Measurements from ENCODE around the gene ZNF341. TPM values are rescaled to one million over a fixed set of nuclear protein-coding genes. Genes with fewer than 3 reads are reported as not detected.
A peak's percentile ranks its signal among the peaks of the same experiment; 100 is the strongest.
"Not testable (repeated sequence)": the region's sequence is repeated elsewhere in the genome, so short reads cannot be mapped to it uniquely, and the experiment has no call there.

ZNF341 gene
- total RNA-seq, 4 donors from 2014 or later, result 2.5 to 13.5 (median 3.6) TPM

DNA sequence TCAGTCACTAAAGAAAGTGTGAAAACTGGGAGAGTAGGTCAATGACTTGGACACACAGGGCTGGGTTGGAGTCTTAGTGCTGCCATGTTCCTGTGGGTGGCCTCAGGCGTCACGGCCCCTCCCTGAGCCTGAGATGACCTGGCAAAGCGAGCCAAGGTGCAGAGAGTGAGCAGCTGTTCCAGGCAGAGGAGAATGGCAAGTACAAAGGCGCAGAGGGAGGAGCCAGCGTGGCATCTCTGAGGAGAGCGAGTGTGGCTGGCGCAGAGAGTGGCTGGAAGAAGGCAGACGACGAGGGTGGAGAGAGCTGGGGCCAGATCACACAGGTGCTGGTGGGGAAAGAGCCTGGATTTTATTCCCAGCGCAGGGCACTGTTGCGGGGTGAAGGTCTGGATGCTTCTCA is 58.8 kb downstream of the ZNF341 start:
- Histone ChIP-seq H3K27me3 (no peaks in the 10 kb centered on the region), H3K4me1 (peaks cover 0 to 47% (median 3%) of the 10 kb centered on the region in 4 donors), H3K4me3 (no peak overlapping the region), H3K36me3 (no peaks in the 10 kb centered on the region), H3K9me3 (no peaks in the 10 kb centered on the region), H3K27ac (peak overlapping the region in 3 of 4 donors; percentile 85 to 97 (median 95))
- TF ChIP-seq, protein P1, sequence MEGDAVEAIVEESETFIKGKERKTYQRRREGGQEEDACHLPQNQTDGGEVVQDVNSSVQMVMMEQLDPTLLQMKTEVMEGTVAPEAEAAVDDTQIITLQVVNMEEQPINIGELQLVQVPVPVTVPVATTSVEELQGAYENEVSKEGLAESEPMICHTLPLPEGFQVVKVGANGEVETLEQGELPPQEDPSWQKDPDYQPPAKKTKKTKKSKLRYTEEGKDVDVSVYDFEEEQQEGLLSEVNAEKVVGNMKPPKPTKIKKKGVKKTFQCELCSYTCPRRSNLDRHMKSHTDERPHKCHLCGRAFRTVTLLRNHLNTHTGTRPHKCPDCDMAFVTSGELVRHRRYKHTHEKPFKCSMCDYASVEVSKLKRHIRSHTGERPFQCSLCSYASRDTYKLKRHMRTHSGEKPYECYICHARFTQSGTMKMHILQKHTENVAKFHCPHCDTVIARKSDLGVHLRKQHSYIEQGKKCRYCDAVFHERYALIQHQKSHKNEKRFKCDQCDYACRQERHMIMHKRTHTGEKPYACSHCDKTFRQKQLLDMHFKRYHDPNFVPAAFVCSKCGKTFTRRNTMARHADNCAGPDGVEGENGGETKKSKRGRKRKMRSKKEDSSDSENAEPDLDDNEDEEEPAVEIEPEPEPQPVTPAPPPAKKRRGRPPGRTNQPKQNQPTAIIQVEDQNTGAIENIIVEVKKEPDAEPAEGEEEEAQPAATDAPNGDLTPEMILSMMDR (IDR thresholded peaks at IDR 0.05), result no peak
- TF ChIP-seq POLR2A (IDR thresholded peaks at IDR 0.05), result peak; percentile 52 to 85
- DNase-seq, result peak in 2 of 3 donors; percentile 91 to 92

DNA sequence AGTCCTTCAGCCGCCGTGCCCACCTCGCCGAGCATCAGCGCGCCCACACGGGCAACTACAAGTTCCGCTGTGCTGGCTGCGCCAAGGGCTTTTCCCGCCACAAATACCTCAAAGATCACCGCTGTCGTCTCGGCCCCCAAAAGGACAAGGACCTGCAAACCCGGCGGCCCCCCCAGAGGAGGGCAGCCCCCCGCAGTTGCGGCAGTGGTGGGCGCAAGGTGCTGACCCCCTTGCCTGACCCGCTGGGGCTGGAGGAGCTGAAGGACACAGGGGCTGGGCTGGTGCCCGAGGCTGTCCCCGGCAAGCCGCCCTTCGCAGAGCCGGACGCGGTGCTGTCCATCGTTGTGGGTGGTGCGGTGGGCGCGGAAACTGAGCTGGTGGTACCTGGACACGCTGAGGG is 59.2 kb downstream of the ZNF341 start:
- Histone ChIP-seq H3K4me1 (peaks cover 0 to 47% (median 3%) of the 10 kb centered on the region in 4 donors), H3K27me3 (no peaks in the 10 kb centered on the region), H3K4me3 (no peak overlapping the region), H3K9me3 (no peaks in the 10 kb centered on the region), H3K27ac (peak overlapping the region in 3 of 4 donors; percentile 85 to 97 (median 95)), H3K36me3 (no peaks in the 10 kb centered on the region)
- no peak for DNase-seq
- TF ChIP-seq, protein P1 (IDR thresholded peaks at IDR 0.05), result no peak
- TF ChIP-seq POLR2A (IDR thresholded peaks at IDR 0.05), result no peak

DNA sequence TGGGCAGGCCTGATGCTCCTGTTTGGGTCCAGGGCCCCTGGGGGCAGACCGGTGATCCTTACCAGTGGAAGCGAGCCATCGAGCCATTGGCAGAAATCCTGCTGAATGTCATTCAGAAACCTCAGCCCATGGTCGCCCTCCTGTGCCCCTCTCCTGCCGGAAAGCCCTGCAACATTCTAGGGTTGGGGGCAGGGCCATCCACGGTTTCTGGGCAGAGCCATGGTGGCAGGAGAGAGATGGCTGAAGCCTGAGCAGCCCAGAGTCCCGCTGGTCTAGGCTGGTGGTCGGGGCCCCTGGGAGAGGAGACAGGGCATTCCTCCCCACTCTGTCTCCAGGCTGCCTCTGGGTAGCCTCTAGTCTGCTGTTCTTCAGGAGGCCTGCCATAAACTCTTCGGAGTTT is 59.7 kb downstream of the ZNF341 start:
- Histone ChIP-seq H3K4me3 (no peak overlapping the region), H3K27ac (peak overlapping the region in 1 of 4 donors; percentile 14), H3K27me3 (no peaks in the 10 kb centered on the region), H3K4me1 (peaks cover 0 to 47% (median 3%) of the 10 kb centered on the region in 4 donors), H3K9me3 (no peaks in the 10 kb centered on the region), H3K36me3 (no peaks in the 10 kb centered on the region)
- TF ChIP-seq POLR2A (IDR thresholded peaks at IDR 0.05), result no peak
- TF ChIP-seq, protein P1 (IDR thresholded peaks at IDR 0.05), result no peak
- no peak for DNase-seq

DNA sequence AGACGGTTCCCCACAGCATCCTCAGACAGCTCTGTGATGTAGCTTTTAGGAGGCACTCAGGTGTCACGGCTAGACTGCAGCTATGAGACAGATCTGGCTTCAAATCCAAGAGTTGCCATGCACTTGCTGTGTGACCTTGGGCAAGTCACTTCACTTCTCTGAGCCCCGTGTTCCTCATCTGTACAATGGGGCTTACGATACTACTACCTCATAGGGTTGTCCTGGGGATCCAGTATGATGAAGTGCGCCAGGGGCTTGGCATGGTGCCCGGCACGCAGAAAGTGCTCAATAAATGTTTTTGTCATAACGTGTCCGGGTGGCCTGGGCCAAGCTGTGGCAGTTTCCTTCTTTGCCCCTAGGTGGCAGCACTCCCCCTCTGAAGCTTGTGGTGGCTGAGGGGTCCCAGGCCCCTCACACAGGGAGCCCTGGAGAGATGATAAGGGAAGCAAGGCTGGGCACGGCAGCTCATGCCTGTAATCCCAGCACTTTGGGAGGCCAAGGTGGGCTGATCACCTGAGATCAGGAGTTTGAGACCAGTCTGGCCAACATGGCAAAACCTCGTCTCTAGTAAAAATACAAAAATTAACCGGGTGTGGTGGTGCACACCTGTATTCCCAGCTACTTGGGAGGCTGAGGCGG is 60.3 kb downstream of the ZNF341 start:
- H3K27ac ChIP-seq, result peak overlapping the region in 1 of 4 donors; percentile 14
- no peak overlapping the region for H3K4me3 ChIP-seq

DNA sequence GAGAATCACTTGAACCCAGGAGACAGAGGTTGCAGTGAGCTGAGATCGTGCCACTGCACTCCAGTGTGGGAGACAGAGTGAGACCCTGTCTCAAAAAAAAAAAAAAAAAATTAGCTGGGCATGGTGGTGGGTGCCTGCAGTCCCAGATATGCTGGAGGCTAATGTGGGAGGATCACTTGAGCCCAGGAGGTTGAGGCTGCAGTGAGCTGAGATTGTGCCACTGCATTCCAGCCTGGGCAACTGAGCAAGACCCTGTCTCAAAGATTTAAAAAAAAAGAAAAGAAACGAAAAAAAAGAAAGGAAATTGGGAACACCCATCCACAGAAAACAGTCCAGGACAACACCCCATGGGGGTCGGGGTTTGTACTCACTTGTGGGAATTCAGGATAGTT is 60.8 kb downstream of the ZNF341 start:
- not testable (repeated sequence) for DNase-seq, H3K27me3 ChIP-seq, H3K36me3 ChIP-seq, H3K9me3 ChIP-seq, H3K4me3 ChIP-seq
- H3K4me1 ChIP-seq, result peaks cover 0 to 47% (median 3%) of the 10 kb centered on the region in 4 donors
- peak overlapping the region in 1 of 4 donors; percentile 49 for H3K27ac ChIP-seq

More for the DNA sequence above, 60.3 kb downstream of the ZNF341 start:
- DNase-seq, result peak; percentile 34 to 72 (median 66)
- H3K4me1 ChIP-seq, result peaks cover 0 to 47% (median 3%) of the 10 kb centered on the region in 4 donors
- no peaks in the 10 kb centered on the region for H3K36me3 ChIP-seq
- no peaks in the 10 kb centered on the region for H3K27me3 ChIP-seq
- TF ChIP-seq POLR2A (IDR thresholded peaks at IDR 0.05), result no peak
- TF ChIP-seq, protein P1 (IDR thresholded peaks at IDR 0.05), result peak; percentile 59 to 85 (median 83)
- H3K9me3 ChIP-seq, result no peaks in the 10 kb centered on the region

DNA sequence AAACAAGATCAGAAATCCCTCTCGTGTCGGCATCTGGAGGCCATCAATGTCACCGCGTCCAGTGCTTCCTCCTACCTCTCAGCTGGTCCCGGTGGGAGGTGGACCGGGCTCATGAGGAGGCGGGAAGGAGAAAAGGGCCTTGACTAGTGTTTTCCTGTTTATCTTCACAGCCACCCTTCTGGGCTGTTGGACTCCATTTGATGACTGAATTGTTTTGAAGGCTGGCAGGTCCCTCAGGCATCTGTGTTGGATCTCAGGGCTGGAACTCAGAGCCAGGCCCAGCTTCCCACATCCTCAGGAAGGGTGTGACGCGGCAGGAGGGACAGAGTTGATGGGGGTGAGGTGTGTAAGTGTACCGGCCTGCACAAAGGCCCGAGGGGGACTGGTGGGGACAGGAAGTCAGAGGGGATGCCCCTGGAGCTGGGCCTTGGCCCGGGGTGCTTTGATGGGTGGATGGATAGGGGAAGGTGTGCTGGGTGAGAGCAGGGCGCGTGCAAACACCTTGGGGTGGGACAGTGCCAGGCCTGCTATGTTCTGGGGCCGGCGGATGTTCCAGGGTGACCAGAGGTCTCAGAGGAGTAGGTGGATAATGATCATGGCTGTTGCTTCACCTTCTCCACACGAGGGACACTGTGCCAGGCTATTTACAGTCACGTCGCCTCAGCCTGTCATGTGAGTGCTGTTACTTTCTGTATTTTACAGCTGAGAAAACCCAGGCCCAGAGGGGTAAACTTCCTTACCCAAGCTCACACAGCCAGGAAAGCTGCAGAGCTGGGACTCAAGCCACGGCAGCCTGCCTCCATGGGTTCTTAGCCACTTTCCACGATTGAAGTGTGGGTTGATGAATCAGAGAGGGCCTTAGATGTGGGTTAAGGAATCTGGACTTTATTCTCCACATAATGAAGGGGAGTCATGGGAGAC is 61.5 kb downstream of the ZNF341 start:
- no peaks in the 10 kb centered on the region for H3K9me3 ChIP-seq
- no peak for DNase-seq
- H3K4me1 ChIP-seq, result peaks cover 0 to 45% (median 3%) of the 10 kb centered on the region in 4 donors
- H3K27me3 ChIP-seq, result no peaks in the 10 kb centered on the region
- TF ChIP-seq POLR2A (IDR thresholded peaks at IDR 0.05), result no peak
- TF ChIP-seq, protein P1 (IDR thresholded peaks at IDR 0.05), result no peak
- no peaks in the 10 kb centered on the region for H3K36me3 ChIP-seq
- H3K4me3 ChIP-seq, result no peak overlapping the region
- H3K27ac ChIP-seq, result peak overlapping the region in 2 of 4 donors; percentile 1 to 49

Measured in Peyer's patch (tissue), 4 donors.